ENCODE data around the gene TFF2. TPM values are rescaled to one million over a fixed set of nuclear protein-coding genes. Genes with fewer than 3 reads are reported as not detected.

Gene TFF2
- polyA plus RNA-seq, 1 of the 3 experiments (the other 2 are of a cell fraction) = not detected

DNA sequence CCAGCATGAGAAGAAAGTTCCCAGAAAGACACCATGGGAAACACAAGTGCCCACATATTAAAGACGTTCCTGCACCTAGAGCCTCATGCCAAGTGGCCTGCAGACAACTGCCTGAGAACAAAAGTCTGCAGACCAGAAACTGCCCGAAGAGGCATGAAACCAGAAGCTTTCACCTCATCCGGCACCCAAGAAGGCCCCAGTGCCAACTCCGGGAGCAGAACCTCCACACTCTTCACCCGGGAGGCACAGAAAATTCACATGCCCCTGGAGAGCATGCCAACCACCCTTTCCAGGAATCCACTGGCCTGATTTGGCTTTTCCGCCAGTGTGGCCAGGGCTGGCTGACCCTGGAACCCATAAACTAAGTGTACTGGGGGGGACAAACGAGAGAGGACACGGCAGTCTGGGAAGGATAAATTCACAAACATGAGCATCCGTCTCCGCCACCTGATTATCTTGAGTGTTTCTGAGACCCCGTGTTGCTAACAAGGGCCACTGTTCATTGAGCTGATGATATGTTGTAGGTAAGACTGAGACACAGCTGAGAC is 6.8 kb downstream of the TFF2 start:
- Histone ChIP-seq H3K27ac (ENCODE audit: low read depth in 2 of 2, low read length in 1 of 2) (no peak overlapping the region), H3F3A (replicated peaks; ENCODE audit: insufficient read depth) (no peaks in the 10 kb centered on the region), H2AFZ (ENCODE audit: low read depth) (no peak overlapping the region), H4K20me1 (ENCODE audit: insufficient read depth) (no peaks in the 10 kb centered on the region), H3K4me3 (ENCODE audit: low read depth in 2 of 2, low read length in 1 of 2) (no peak overlapping the region), H3K9me3 (no peaks in the 10 kb centered on the region), H3K9me2 (no peaks in the 10 kb centered on the region), H3K4me1 (ENCODE audit: control insufficient read depth in 1 of 2, insufficient read depth in 2 of 2, low read depth in 1 of 2, low read length in 1 of 2) (no peaks in the 10 kb centered on the region), H3K27me3 (ENCODE audit: insufficient read depth) (no peaks in the 10 kb centered on the region), H3K9ac (no peak overlapping the region), H3K4me2 (no peak overlapping the region), H3K36me3 (replicated peaks in 1 of 2; ENCODE audit: control insufficient read depth in 1 of 2, insufficient read depth in 2 of 2, low read length in 1 of 2) (no peaks in the 10 kb centered on the region), H3K79me2 (ENCODE audit: insufficient read depth) (no peaks in the 10 kb centered on the region)
- POLR2A ChIA-PET = no interaction called here
- CTCF ChIA-PET = no interaction called here
- 66% methylated on average over 11 of the region's 11 CpGs for WGBS (ENCODE audit: low lambda C conversion rate)
- TF ChIP-seq TCF12 (IDR thresholded peaks at IDR 0.05) = no peak
- TF ChIP-seq NFIC (IDR thresholded peaks at IDR 0.05; ENCODE audit: borderline replicate concordance) = no peak
- no peak for TF ChIP-seq TEAD4 (IDR thresholded peaks at IDR 0.05; ENCODE audit: borderline replicate concordance, insufficient read depth)
- TF ChIP-seq, protein P1, sequence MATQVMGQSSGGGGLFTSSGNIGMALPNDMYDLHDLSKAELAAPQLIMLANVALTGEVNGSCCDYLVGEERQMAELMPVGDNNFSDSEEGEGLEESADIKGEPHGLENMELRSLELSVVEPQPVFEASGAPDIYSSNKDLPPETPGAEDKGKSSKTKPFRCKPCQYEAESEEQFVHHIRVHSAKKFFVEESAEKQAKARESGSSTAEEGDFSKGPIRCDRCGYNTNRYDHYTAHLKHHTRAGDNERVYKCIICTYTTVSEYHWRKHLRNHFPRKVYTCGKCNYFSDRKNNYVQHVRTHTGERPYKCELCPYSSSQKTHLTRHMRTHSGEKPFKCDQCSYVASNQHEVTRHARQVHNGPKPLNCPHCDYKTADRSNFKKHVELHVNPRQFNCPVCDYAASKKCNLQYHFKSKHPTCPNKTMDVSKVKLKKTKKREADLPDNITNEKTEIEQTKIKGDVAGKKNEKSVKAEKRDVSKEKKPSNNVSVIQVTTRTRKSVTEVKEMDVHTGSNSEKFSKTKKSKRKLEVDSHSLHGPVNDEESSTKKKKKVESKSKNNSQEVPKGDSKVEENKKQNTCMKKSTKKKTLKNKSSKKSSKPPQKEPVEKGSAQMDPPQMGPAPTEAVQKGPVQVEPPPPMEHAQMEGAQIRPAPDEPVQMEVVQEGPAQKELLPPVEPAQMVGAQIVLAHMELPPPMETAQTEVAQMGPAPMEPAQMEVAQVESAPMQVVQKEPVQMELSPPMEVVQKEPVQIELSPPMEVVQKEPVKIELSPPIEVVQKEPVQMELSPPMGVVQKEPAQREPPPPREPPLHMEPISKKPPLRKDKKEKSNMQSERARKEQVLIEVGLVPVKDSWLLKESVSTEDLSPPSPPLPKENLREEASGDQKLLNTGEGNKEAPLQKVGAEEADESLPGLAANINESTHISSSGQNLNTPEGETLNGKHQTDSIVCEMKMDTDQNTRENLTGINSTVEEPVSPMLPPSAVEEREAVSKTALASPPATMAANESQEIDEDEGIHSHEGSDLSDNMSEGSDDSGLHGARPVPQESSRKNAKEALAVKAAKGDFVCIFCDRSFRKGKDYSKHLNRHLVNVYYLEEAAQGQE (IDR thresholded peaks at IDR 0.05; ENCODE audit: low read depth, low read length) = no peak
- TF ChIP-seq EP300 (IDR thresholded peaks at IDR 0.05; ENCODE audit: borderline replicate concordance in 1 of 2, low read depth in 1 of 2, low read length in 1 of 2) = no peak
- TF ChIP-seq FOXM1 (IDR thresholded peaks at IDR 0.05; ENCODE audit: low read depth) = no peak
- no peak for TF ChIP-seq GABPA (IDR thresholded peaks at IDR 0.05; ENCODE audit: low read depth)
- no peak for TF ChIP-seq MXI1 (IDR thresholded peaks at IDR 0.05; ENCODE audit: low read depth, low read length)
- TF ChIP-seq JUND (IDR thresholded peaks at IDR 0.05) = no peak
- no peak for TF ChIP-seq RCOR1 (IDR thresholded peaks at IDR 0.05; ENCODE audit: low read length)
- TF ChIP-seq, protein P2, sequence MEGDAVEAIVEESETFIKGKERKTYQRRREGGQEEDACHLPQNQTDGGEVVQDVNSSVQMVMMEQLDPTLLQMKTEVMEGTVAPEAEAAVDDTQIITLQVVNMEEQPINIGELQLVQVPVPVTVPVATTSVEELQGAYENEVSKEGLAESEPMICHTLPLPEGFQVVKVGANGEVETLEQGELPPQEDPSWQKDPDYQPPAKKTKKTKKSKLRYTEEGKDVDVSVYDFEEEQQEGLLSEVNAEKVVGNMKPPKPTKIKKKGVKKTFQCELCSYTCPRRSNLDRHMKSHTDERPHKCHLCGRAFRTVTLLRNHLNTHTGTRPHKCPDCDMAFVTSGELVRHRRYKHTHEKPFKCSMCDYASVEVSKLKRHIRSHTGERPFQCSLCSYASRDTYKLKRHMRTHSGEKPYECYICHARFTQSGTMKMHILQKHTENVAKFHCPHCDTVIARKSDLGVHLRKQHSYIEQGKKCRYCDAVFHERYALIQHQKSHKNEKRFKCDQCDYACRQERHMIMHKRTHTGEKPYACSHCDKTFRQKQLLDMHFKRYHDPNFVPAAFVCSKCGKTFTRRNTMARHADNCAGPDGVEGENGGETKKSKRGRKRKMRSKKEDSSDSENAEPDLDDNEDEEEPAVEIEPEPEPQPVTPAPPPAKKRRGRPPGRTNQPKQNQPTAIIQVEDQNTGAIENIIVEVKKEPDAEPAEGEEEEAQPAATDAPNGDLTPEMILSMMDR (IDR thresholded peaks at IDR 0.05) = no peak
- TF ChIP-seq, protein P3, sequence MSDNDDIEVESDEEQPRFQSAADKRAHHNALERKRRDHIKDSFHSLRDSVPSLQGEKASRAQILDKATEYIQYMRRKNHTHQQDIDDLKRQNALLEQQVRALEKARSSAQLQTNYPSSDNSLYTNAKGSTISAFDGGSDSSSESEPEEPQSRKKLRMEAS (IDR thresholded peaks at IDR 0.05; ENCODE audit: low read depth) = no peak
- no peak for TF ChIP-seq NRF1 (IDR thresholded peaks at IDR 0.05; ENCODE audit: low read depth, low read length)
- no peak for TF ChIP-seq YY1 (IDR thresholded peaks at IDR 0.05; ENCODE audit: low read depth)
- no peak for TF ChIP-seq CHD2 (IDR thresholded peaks at IDR 0.05; ENCODE audit: low read length, partially characterized antibody)
- TF ChIP-seq FOSL2 (IDR thresholded peaks at IDR 0.05; ENCODE audit: borderline replicate concordance, low read depth) = no peak
- TF ChIP-seq ELF1 (IDR thresholded peaks at IDR 0.05) = no peak
- no peak for DNase-seq

Data from SK-N-SH (cell line).